HepG2 (cell line): ENCODE data around the gene EXOC3L4. TPM values are rescaled to one million over a fixed set of nuclear protein-coding genes. Genes with fewer than 3 reads are reported as not detected.

Experiments
- ATF7 ChIP-seq, 2 experiments: fragments of 450-650 bp in 1 of 2; sonication (generic) in 1 of 2; formaldehyde crosslinking in 1 of 2; IDR thresholded peaks; 2 replicates each; pipeline versions ENCODE4 v1.4.0 to v1.6.1; 2016 to 2020; ENCODE audit warnings: antibody characterized with exemption in 1 of 2, mild to moderate bottlenecking in 1 of 2, missing genetic modification reagents in 1 of 2
- CENPT ChIP-seq: sonication (generic); formaldehyde crosslinking; IDR thresholded peaks from 2 replicates; pipeline ENCODE4 v1.8.0; 2022; ENCODE audit warnings: low read depth, mild to moderate bottlenecking, moderate library complexity, missing genetic modification reagents
- GLI4 ChIP-seq: sonication (generic); formaldehyde crosslinking; IDR thresholded peaks from 2 replicates; pipeline ENCODE4 v1.5.1; 2020; ENCODE audit warnings: missing genetic modification reagents, mild to moderate bottlenecking, moderate library complexity, borderline replicate concordance
- HHEX ChIP-seq: IDR thresholded peaks from 2 replicates; pipeline ENCODE4 v1.6.1; 2016; ENCODE audit warnings: control low read depth
- JUNB ChIP-seq: sonication (generic); formaldehyde crosslinking; IDR thresholded peaks from 2 replicates; pipeline ENCODE4 v1.8.0; 2022; ENCODE audit warnings: missing genetic modification reagents, mild to moderate bottlenecking, borderline replicate concordance
- LCORL ChIP-seq, 2 experiments: fragments of 450-650 bp in 1 of 2; sonication (generic) in 1 of 2; formaldehyde crosslinking in 1 of 2; IDR thresholded peaks; 2 replicates each; pipeline versions ENCODE4 v1.5.0 to v1.6.1; 2017 to 2020; ENCODE audit warnings: antibody characterized with exemption in 1 of 2, missing genetic modification reagents in 1 of 2
- MAF1 ChIP-seq: sonication (generic); formaldehyde crosslinking; IDR thresholded peaks from 2 replicates; pipeline ENCODE4 v1.5.0; 2020; ENCODE audit warnings: missing genetic modification reagents, borderline replicate concordance
- NCOA2 ChIP-seq: sonication (generic); formaldehyde crosslinking; IDR thresholded peaks from 2 replicates; pipeline ENCODE4 v1.8.0; 2022; ENCODE audit warnings: inconsistent platforms
- PAWR ChIP-seq: sonication (generic); formaldehyde crosslinking; IDR thresholded peaks from 2 replicates; pipeline ENCODE4 v1.4.0; 2020; ENCODE audit warnings: missing genetic modification reagents, mild to moderate bottlenecking, borderline replicate concordance
- PHF21A ChIP-seq: sonication (generic); formaldehyde crosslinking; IDR thresholded peaks from 2 replicates; pipeline ENCODE4 v1.5.0; 2020; ENCODE audit warnings: mild to moderate bottlenecking, missing genetic modification reagents
- PITX1 ChIP-seq: sonication (generic); formaldehyde crosslinking; IDR thresholded peaks from 2 replicates; pipeline ENCODE4 v1.5.1; 2020; ENCODE audit warnings: mild to moderate bottlenecking, missing genetic modification reagents
- RARA ChIP-seq: IDR thresholded peaks from 2 replicates; pipeline ENCODE4 v1.6.1; 2016; ENCODE audit warnings: missing genetic modification reagents, missing compliant biosample characterization
- SPEN ChIP-seq: sonication (generic); formaldehyde crosslinking; IDR thresholded peaks from 2 replicates; pipeline ENCODE4 v1.5.1; 2020; ENCODE audit warnings: low read depth, mild to moderate bottlenecking, missing genetic modification reagents
- TOE1 ChIP-seq: sonication (generic); formaldehyde crosslinking; IDR thresholded peaks from 2 replicates; pipeline ENCODE4 v1.4.0; 2020; ENCODE audit warnings: mild to moderate bottlenecking, missing genetic modification reagents
- ZBTB42 ChIP-seq: sonication (generic); formaldehyde crosslinking; IDR thresholded peaks from 2 replicates; pipeline ENCODE4 v1.5.0; 2020; ENCODE audit warnings: mild to moderate bottlenecking, missing genetic modification reagents
- ZMYM2 ChIP-seq: sonication (generic); formaldehyde crosslinking; IDR thresholded peaks from 2 replicates; pipeline ENCODE4 v1.8.0; 2022; ENCODE audit warnings: mild to moderate bottlenecking, missing genetic modification reagents
- ZNF496 ChIP-seq: sonication (generic); formaldehyde crosslinking; IDR thresholded peaks from 2 replicates; pipeline ENCODE4 v1.8.1; 2023; ENCODE audit warnings: mild to moderate bottlenecking, moderate library complexity, missing genetic modification reagents; ENCODE audit not compliant: insufficient replicate concordance
- ZNF619 ChIP-seq: sonication (generic); formaldehyde crosslinking; IDR thresholded peaks from 2 replicates; pipeline ENCODE4 v1.4.0; 2020; ENCODE audit warnings: mild to moderate bottlenecking, missing genetic modification reagents
- ZNF792 ChIP-seq: IDR thresholded peaks from 2 replicates; pipeline ENCODE4 v1.6.1; 2016
- polyA plus RNA-seq, 8 experiments: library from polyadenylated mRNA; depleted of rRNA in 3 of 8; stranded (reverse) in 7 of 8; unstranded in 1 of 8; fragments of >200 nt; fragmentation: Illumina TruSeq in 4 of 8; extraction: Trizol in 4 of 8; gene quantifications; 2 replicates each; pipeline versions ENCODE4 v1.2.1 to v1.2.3, GENCODE V29; 2011 to 2016; ENCODE audit warnings: low read depth in 4 of 8, missing spikeins in 1 of 8, mixed read lengths in 1 of 8; ENCODE audit not compliant: insufficient read depth in 1 of 8
- total RNA-seq, 5 experiments: library from RNA; depleted of rRNA; stranded (reverse); fragments of >200 nt; fragmentation: Illumina TruSeq; extraction: Trizol; gene quantifications; 2 replicates each; pipeline ENCODE4 v1.2.3, GENCODE V29; 2016; ENCODE audit warnings: low read depth in 1 of 5
- TF ChIP-seq, protein P1 (sequence below): sonication (generic); formaldehyde crosslinking; IDR thresholded peaks from 2 replicates; pipeline ENCODE4 v1.5.0; 2020; ENCODE audit warnings: mild to moderate bottlenecking, missing genetic modification reagents
- TF ChIP-seq, protein P2 (sequence below): sonication (generic); formaldehyde crosslinking; IDR thresholded peaks from 2 replicates; pipeline ENCODE4 v1.4.0; 2020; ENCODE audit warnings: missing genetic modification reagents
- TF ChIP-seq, protein P3 (sequence below): sonication (generic); formaldehyde crosslinking; IDR thresholded peaks from 2 replicates; pipeline ENCODE4 v1.8.0; 2022; ENCODE audit warnings: missing genetic modification reagents, mild to moderate bottlenecking, inconsistent platforms, borderline replicate concordance
- TF ChIP-seq, protein P4 (sequence below): sonication (generic); formaldehyde crosslinking; IDR thresholded peaks from 2 replicates; pipeline ENCODE4 v1.5.1; 2020; ENCODE audit warnings: mild to moderate bottlenecking, missing genetic modification reagents

Gene EXOC3L4
- total and polyA plus RNA-seq, 2 of the 13 experiments (the other 11 are each of a cell fraction or from before 2014, with no cell fraction given) = 11.8 to 27.0 TPM

DNA sequence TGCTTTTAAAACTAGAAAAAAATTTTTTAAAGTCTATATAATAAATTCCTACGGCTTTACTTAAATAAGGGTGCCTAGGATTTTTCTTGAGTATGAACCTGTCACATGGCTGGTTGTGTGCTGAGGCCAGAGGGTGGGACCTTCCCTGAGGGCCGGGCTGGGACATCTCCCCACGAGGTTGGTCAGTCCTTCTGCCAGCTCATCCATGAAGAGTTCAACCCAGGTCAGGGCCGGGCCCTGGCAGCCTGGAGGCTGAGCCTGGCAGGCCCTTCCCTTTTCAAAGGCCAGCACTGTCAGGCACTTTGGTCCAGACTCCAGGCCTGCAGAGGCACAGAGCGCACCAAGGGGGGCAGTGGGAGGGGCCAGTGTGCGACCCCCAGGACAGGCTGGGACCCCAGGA, 60.5 kb downstream of the EXOC3L4 start (continued):
- no peak for TF ChIP-seq CENPT
- no peak for TF ChIP-seq GLI4 (CRISPR knock-in tag)
- TF ChIP-seq SPEN (CRISPR knock-in tag) = no peak
- TF ChIP-seq ZNF792 (CRISPR knock-in tag) = no peak
- no peak for TF ChIP-seq ZMYM2 (CRISPR knock-in tag)
- no peak for TF ChIP-seq PITX1 (CRISPR knock-in tag)
- no peak for TF ChIP-seq PAWR (CRISPR knock-in tag)
- TF ChIP-seq, protein P1, sequence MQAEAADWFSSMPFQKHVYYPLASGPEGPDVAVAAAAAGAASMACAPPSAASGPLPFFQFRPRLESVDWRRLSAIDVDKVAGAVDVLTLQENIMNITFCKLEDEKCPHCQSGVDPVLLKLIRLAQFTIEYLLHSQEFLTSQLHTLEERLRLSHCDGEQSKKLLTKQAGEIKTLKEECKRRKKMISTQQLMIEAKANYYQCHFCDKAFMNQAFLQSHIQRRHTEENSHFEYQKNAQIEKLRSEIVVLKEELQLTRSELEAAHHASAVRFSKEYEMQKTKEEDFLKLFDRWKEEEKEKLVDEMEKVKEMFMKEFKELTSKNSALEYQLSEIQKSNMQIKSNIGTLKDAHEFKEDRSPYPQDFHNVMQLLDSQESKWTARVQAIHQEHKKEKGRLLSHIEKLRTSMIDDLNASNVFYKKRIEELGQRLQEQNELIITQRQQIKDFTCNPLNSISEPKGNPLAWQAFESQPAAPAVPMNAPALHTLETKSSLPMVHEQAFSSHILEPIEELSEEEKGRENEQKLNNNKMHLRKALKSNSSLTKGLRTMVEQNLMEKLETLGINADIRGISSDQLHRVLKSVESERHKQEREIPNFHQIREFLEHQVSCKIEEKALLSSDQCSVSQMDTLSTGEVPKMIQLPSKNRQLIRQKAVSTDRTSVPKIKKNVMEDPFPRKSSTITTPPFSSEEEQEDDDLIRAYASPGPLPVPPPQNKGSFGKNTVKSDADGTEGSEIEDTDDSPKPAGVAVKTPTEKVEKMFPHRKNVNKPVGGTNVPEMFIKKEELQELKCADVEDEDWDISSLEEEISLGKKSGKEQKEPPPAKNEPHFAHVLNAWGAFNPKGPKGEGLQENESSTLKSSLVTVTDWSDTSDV = no peak
- TF ChIP-seq ZNF496 (CRISPR knock-in tag) = no peak
- no peak for TF ChIP-seq MAF1
- TF ChIP-seq ZNF619 (CRISPR knock-in tag) = no peak
- no peak for TF ChIP-seq JUNB (CRISPR knock-in tag)
- TF ChIP-seq TOE1 = no peak
- TF ChIP-seq, protein P2, sequence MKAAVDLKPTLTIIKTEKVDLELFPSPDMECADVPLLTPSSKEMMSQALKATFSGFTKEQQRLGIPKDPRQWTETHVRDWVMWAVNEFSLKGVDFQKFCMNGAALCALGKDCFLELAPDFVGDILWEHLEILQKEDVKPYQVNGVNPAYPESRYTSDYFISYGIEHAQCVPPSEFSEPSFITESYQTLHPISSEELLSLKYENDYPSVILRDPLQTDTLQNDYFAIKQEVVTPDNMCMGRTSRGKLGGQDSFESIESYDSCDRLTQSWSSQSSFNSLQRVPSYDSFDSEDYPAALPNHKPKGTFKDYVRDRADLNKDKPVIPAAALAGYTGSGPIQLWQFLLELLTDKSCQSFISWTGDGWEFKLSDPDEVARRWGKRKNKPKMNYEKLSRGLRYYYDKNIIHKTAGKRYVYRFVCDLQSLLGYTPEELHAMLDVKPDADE (CRISPR knock-in tag) = no peak
- peak; percentile 45; the same call in 1 of the 2 replicates for TF ChIP-seq NCOA2 (CRISPR knock-in tag)
- no peak for TF ChIP-seq LCORL (IDR thresholded peaks at IDR 0.05)
- 0 out of 2 replicates have a peak, but pooled peaks have one; percentile 18 for TF ChIP-seq LCORL (CRISPR knock-in tag; IDR thresholded peaks at IDR 0.05)
- no peak for TF ChIP-seq ATF7 (IDR thresholded peaks at IDR 0.05)
- TF ChIP-seq ATF7 (CRISPR knock-in tag; IDR thresholded peaks at IDR 0.05) = no peak
- no peak for TF ChIP-seq HHEX
- peak; percentile 79 for TF ChIP-seq RARA (CRISPR knock-in tag)
- peak; percentile 27; the same call in 1 of the 2 replicates for TF ChIP-seq PHF21A
- TF ChIP-seq, protein P3, sequence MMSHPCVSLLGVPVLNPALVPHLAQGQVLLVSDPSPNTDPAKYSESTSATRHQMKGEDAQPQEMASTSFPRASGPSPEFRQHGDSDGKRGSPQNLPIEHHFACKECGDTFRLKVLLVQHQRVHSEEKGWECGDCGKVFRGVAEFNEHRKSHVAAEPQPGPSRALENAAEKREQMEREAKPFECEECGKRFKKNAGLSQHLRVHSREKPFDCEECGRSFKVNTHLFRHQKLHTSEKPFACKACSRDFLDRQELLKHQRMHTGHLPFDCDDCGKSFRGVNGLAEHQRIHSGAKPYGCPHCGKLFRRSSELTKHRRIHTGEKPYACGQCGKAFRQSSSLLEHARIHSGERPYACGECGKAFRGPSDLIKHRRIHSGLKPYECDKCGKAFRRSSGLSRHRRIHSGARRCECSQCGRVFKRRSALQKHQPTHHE (CRISPR knock-in tag) = no peak
- TF ChIP-seq, protein P4, sequence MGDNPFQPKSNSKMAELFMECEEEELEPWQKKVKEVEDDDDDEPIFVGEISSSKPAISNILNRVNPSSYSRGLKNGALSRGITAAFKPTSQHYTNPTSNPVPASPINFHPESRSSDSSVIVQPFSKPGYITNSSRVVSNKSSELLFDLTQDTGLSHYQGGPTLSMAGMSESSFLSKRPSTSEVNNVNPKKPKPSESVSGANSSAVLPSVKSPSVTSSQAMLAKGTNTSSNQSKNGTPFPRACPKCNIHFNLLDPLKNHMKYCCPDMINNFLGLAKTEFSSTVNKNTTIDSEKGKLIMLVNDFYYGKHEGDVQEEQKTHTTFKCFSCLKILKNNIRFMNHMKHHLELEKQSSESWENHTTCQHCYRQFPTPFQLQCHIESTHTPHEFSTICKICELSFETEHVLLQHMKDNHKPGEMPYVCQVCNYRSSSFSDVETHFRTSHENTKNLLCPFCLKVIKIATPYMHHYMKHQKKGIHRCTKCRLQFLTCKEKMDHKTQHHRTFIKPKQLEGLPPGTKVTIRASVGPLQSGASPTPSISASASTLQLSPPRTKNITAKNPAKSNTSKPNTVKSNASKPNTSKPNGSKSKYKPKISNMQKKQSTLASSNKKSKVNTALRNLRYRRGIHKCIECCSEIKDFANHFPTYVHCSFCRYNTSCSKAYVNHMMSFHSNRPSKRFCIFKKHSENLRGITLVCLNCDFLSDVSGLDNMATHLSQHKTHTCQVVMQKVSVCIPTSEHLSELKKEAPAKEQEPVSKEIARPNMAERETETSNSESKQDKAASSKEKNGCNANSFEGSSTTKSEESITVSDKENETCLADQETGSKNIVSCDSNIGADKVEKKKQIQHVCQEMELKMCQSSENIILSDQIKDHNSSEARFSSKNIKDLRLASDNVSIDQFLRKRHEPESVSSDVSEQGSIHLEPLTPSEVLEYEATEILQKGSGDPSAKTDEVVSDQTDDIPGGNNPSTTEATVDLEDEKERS (CRISPR knock-in tag) = no peak
- TF ChIP-seq ZBTB42 (CRISPR knock-in tag) = no peak
